ENCODE results near the gene MEIS1. TPM values are rescaled to one million over a fixed set of nuclear protein-coding genes. Genes with fewer than 3 reads are reported as not detected.

MEIS1 gene
- polyA plus RNA-seq, 1 experiment = 107 TPM

GRCh38 chr2:66555091-66555490 lies 120.2 kb downstream of the MEIS1 start:
- POLR2A ChIA-PET = no interaction called here
- Histone ChIP-seq H3K9me3 (ENCODE audit: control insufficient read depth, insufficient read depth, low read length) (no peaks in the 10 kb centered on the region), H3K27me3 (ENCODE audit: control insufficient read depth, insufficient read depth, low read length) (no peaks in the 10 kb centered on the region), H3K4me3 (ENCODE audit: low read depth, low read length) (no peak overlapping the region), H3K27ac (ENCODE audit: low read depth, low read length) (no peak overlapping the region)
- DNase-seq (ENCODE audit: low read depth, low spot score) = no peak
- TF ChIP-seq CTCF (IDR thresholded peaks at IDR 0.05; ENCODE audit: low read depth, low read length) = no peak
- CTCF ChIA-PET = no interaction called here

- POLR2A ChIA-PET = no interaction called here
- peak overlapping the region; percentile 25 for H3K27ac ChIP-seq (ENCODE audit: low read depth, low read length)
- H3K4me3 ChIP-seq (ENCODE audit: low read depth, low read length) = no peak overlapping the region
- no peaks in the 10 kb centered on the region for H3K27me3 ChIP-seq (ENCODE audit: control insufficient read depth, insufficient read depth, low read length)
- CTCF ChIA-PET = no interaction called here
- TF ChIP-seq CTCF (IDR thresholded peaks at IDR 0.05; ENCODE audit: low read depth, low read length) = no peak
- H3K9me3 ChIP-seq (ENCODE audit: control insufficient read depth, insufficient read depth, low read length) = no peaks in the 10 kb centered on the region
- no peak for DNase-seq (ENCODE audit: low read depth, low spot score)
These were observed 120.8 kb downstream of the MEIS1 start for GRCh38 chr2:66555501-66556324.

GRCh38 chr2:66559672-66560071 lies 124.7 kb downstream of the MEIS1 start:
- H3K9me3 ChIP-seq (ENCODE audit: control insufficient read depth, insufficient read depth, low read length) = no peaks in the 10 kb centered on the region
- POLR2A ChIA-PET = no interaction called here

DNA sequence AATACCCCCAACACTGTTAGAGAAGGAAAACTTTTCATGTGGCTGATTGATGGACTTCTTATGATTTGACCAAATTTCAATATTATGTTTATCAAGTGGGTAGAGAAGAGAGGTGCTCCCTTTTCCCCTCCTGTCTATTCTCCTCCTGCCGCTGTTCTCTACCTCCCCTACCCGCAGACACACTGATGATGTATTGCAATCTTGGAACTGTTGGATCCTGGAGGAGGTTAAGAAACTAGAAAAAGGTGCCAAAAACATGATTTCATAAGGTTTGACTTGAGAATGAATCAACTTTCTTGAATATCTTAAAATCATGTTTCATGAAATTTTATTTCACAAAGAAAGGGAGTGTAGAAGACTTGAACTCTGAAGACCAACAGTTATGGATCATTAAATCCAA lies 125.8 kb downstream of the MEIS1 start:
- ChIA-PET CTCF (no interaction called here), POLR2A (no interaction called here)
- H3K27ac ChIP-seq (ENCODE audit: low read depth, low read length) = no peak overlapping the region

More at GRCh38 chr2:66559672-66560071, 124.7 kb downstream of the MEIS1 start:
- CTCF ChIA-PET = interaction anchor here (0.5 kb wide), 1 partner anchor 132 kb away, joined by 5 read pairs; no protein-coding TSS in a partner anchor
- TF ChIP-seq CTCF (IDR thresholded peaks at IDR 0.05; ENCODE audit: low read depth, low read length) = no peak
- Histone ChIP-seq H3K27ac (ENCODE audit: low read depth, low read length) (no peak overlapping the region), H3K4me3 (ENCODE audit: low read depth, low read length) (no peak overlapping the region), H3K27me3 (ENCODE audit: control insufficient read depth, insufficient read depth, low read length) (no peaks in the 10 kb centered on the region)
- DNase-seq (ENCODE audit: low read depth, low spot score) = no peak

More for the DNA sequence above, 125.8 kb downstream of the MEIS1 start:
- Histone ChIP-seq H3K27me3 (ENCODE audit: control insufficient read depth, insufficient read depth, low read length) (no peaks in the 10 kb centered on the region), H3K4me3 (ENCODE audit: low read depth, low read length) (no peak overlapping the region), H3K9me3 (ENCODE audit: control insufficient read depth, insufficient read depth, low read length) (no peaks in the 10 kb centered on the region)
- DNase-seq (ENCODE audit: low read depth, low spot score) = no peak
- TF ChIP-seq CTCF (IDR thresholded peaks at IDR 0.05; ENCODE audit: low read depth, low read length) = no peak
